H1 (cell line): ENCODE measurements around the gene MIPEP. TPM values are rescaled to one million over a fixed set of nuclear protein-coding genes. Genes with fewer than 3 reads are reported as not detected.

Experiments used
- CTCF ChIA-PET: fragments of 300-600 bp; sonication (Branson Sonifier 250); formaldehyde crosslinking; loops from one replicate; lab custom pipeline; 2021; ENCODE audit not compliant: partially characterized antibody; lab: Charles Lee
- POLR2A ChIA-PET: fragments of 300-600 bp; sonication (Branson Sonifier 250); formaldehyde crosslinking; loops from one replicate; lab custom pipeline; 2021; ENCODE audit warnings: inconsistent platforms; ENCODE audit not compliant: partially characterized antibody; lab: Charles Lee
- DNase-seq, 2 experiments: peaks; one replicate each; pipeline versions ENCODE4 v3.0.0 to v3.0.0-alpha.2; 2010 to 2022; ENCODE audit warnings: low spot score in 2 of 2, low read depth in 1 of 2, mixed read lengths in 1 of 2
- FAIRE-seq: peaks from 2 replicates; lab custom pipeline; 2011; peaks lifted over from hg19 to GRCh38; lab: Jason Lieb, UNC
- H2AFZ ChIP-seq: 2 replicates; pipeline ENCODE4 v1.8.1; 2012; ENCODE audit warnings: low read length, inconsistent platforms
- H2AK5ac ChIP-seq: 2 replicates; pipeline ENCODE4 v1.6.1; 2013; ENCODE audit warnings: low read depth, low read length
- H2BK120ac ChIP-seq: replicated peaks from 2 replicates; pipeline ENCODE3; 2013; ENCODE audit warnings: low read depth, low read length, inconsistent platforms
- H2BK12ac ChIP-seq: 2 replicates; pipeline ENCODE4 v1.6.1; 2013; ENCODE audit warnings: low read depth, low read length
- H2BK15ac ChIP-seq: 2 replicates; pipeline ENCODE4 v1.6.1; 2013; ENCODE audit warnings: low read length
- H2BK20ac ChIP-seq: 2 replicates; pipeline ENCODE4 v1.6.1; 2013; ENCODE audit warnings: low read length
- H2BK5ac ChIP-seq: 2 replicates; pipeline ENCODE4 v1.6.1; 2013; ENCODE audit warnings: low read depth, low read length
- H3K14ac ChIP-seq: 2 replicates; pipeline ENCODE4 v1.6.1; 2013; ENCODE audit warnings: inconsistent platforms; ENCODE audit not compliant: insufficient read length
- H3K18ac ChIP-seq: 2 replicates; pipeline ENCODE4 v1.6.1; 2013; ENCODE audit warnings: low read length; ENCODE audit errors: extremely low read depth
- H3K23ac ChIP-seq: 2 replicates; pipeline ENCODE4 v1.6.1; 2013; ENCODE audit warnings: inconsistent platforms; ENCODE audit not compliant: insufficient read length
- H3K23me2 ChIP-seq: 2 replicates; pipeline ENCODE4 v1.6.1; 2013; ENCODE audit warnings: low read depth, low read length
- H3K27ac ChIP-seq: 2 replicates; pipeline ENCODE4 v1.6.1; 2011; ENCODE audit warnings: low read depth, low read length, inconsistent platforms
- H3K27me3 ChIP-seq, 4 experiments: replicated peaks in 1 of 4; 1 replicate in 1 of 4; 2 replicates in 3 of 4; pipeline versions ENCODE4 v1.6.1 to v1.8.1; 2011 to 2013; ENCODE audit warnings: low read length in 3 of 4, mild to moderate bottlenecking in 3 of 4, inconsistent platforms in 2 of 4, mixed read lengths in 2 of 4, moderate library complexity in 1 of 4; ENCODE audit not compliant: control insufficient read depth in 3 of 4, insufficient read depth in 3 of 4; ENCODE audit errors: extremely low read depth in 1 of 4
- H3K36me3 ChIP-seq, 4 experiments: 2 replicates each; pipeline versions ENCODE4 v1.6.1 to v1.8.1; 2011 to 2013; ENCODE audit warnings: mild to moderate bottlenecking in 4 of 4, low read length in 3 of 4, moderate library complexity in 2 of 4, control low read depth in 1 of 4, inconsistent platforms in 1 of 4; ENCODE audit not compliant: insufficient read depth in 4 of 4, control insufficient read depth in 2 of 4
- H3K4ac ChIP-seq: replicated peaks from 2 replicates; pipeline ENCODE3; 2013; ENCODE audit warnings: low read length, low read depth, mixed read lengths, inconsistent platforms; ENCODE audit not compliant: insufficient read length
- H3K4me1 ChIP-seq, 4 experiments: replicated peaks in 1 of 4; 1 replicate in 1 of 4; 2 replicates in 3 of 4; pipeline versions ENCODE4 v1.6.1 to v1.8.1; 2011 to 2013; ENCODE audit warnings: low read length in 3 of 4, inconsistent platforms in 2 of 4, mixed read lengths in 1 of 4; ENCODE audit not compliant: insufficient read depth in 4 of 4, control insufficient read depth in 3 of 4
- H3K4me2 ChIP-seq, 2 experiments: 2 replicates each; pipeline versions ENCODE4 v1.6.1 to v1.8.1; 2011 to 2013; ENCODE audit warnings: low read depth in 2 of 2, low read length in 2 of 2, control low read depth in 1 of 2, inconsistent platforms in 1 of 2, mild to moderate bottlenecking in 1 of 2; ENCODE audit not compliant: insufficient read depth in 1 of 2
- H3K4me3 ChIP-seq, 4 experiments: fragments of 200-600, 300-600 bp in 1 of 4; sonication (generic), shearing (Covaris generic), sonication (Bioruptor Twin) in 1 of 4; 2 replicates each; pipeline versions ENCODE4 v1.5.1 to v1.8.1; 2011 to 2016; ENCODE audit warnings: low read length in 4 of 4, low read depth in 3 of 4, control low read depth in 2 of 4, inconsistent platforms in 2 of 4, mild to moderate bottlenecking in 2 of 4, mixed read lengths in 1 of 4, moderate library complexity in 1 of 4; ENCODE audit not compliant: insufficient read depth in 2 of 4; ENCODE audit errors: extremely low read depth in 1 of 4
- H3K56ac ChIP-seq: replicated peaks from 2 replicates; pipeline ENCODE3; 2013; ENCODE audit warnings: low read depth, mild to moderate bottlenecking, mixed read lengths, low read length, inconsistent platforms; ENCODE audit not compliant: insufficient read length
- H3K79me1 ChIP-seq: 2 replicates; pipeline ENCODE4 v1.6.1; 2013; ENCODE audit warnings: low read depth, low read length, control low read depth
- H3K79me2 ChIP-seq, 2 experiments: 2 replicates each; pipeline versions ENCODE4 v1.6.1 to v1.8.1; 2012 to 2013; ENCODE audit warnings: low read length in 2 of 2, mild to moderate bottlenecking in 2 of 2, inconsistent platforms in 1 of 2; ENCODE audit not compliant: insufficient read depth in 2 of 2, control insufficient read depth in 1 of 2
- H3K9ac ChIP-seq, 4 experiments: replicated peaks in 1 of 4; 1 replicate in 1 of 4; 2 replicates in 3 of 4; pipeline versions ENCODE4 v1.6.1 to v1.8.1; 2011 to 2013; ENCODE audit warnings: low read depth in 3 of 4, low read length in 3 of 4, control low read depth in 2 of 4, mild to moderate bottlenecking in 2 of 4, moderate library complexity in 2 of 4, inconsistent platforms in 1 of 4; ENCODE audit errors: extremely low read depth in 1 of 4
- H3K9me3 ChIP-seq, 2 experiments: 2 replicates each; pipeline versions ENCODE4 v1.6.1 to v1.8.1; 2012 to 2013; ENCODE audit warnings: mild to moderate bottlenecking in 2 of 2, moderate library complexity in 2 of 2, control low read depth in 1 of 2, inconsistent platforms in 1 of 2, low read depth in 1 of 2, low read length in 1 of 2, mixed read lengths in 1 of 2; ENCODE audit not compliant: insufficient read depth in 2 of 2
- H4K20me1 ChIP-seq, 2 experiments: replicated peaks in 1 of 2; 2 replicates each; pipeline versions ENCODE3 to v1.8.1; 2011 to 2013; ENCODE audit warnings: inconsistent platforms in 2 of 2, low read length in 2 of 2, mild to moderate bottlenecking in 1 of 2; ENCODE audit not compliant: insufficient read depth in 2 of 2, control insufficient read depth in 1 of 2
- H4K5ac ChIP-seq: 2 replicates; pipeline ENCODE4 v1.6.1; 2013; ENCODE audit warnings: low read length, low read depth, mixed read lengths, inconsistent platforms; ENCODE audit not compliant: insufficient read length
- H4K8ac ChIP-seq: 2 replicates; pipeline ENCODE4 v1.8.0; 2013; ENCODE audit warnings: mild to moderate bottlenecking, moderate library complexity, low read length, inconsistent platforms; ENCODE audit not compliant: insufficient read depth; ENCODE audit errors: extremely low read depth
- H4K91ac ChIP-seq: replicated peaks from 2 replicates; pipeline ENCODE3; 2013; ENCODE audit warnings: low read length, mixed read lengths, inconsistent platforms; ENCODE audit not compliant: insufficient read length
- ASH2L ChIP-seq: fragments of 200-600, 300-600 bp; sonication (generic); IDR thresholded peaks from one replicate; pipeline ENCODE4 v1.7.1; 2017; ENCODE audit warnings: low read length
- CBX5 ChIP-seq: fragments of 300-800, 300-1000 bp; sonication (generic); IDR thresholded peaks from 2 replicates; pipeline ENCODE4 v1.7.1; 2016; ENCODE audit warnings: antibody characterized with exemption, low read length, low read depth
- FOSL1 ChIP-seq: IDR thresholded peaks from 2 replicates; pipeline ENCODE4 v1.6.1; 2011; ENCODE audit warnings: mild to moderate bottlenecking, low read depth, low read length, moderate library complexity; ENCODE audit not compliant: insufficient read depth
- GTF2F1 ChIP-seq: IDR thresholded peaks from 2 replicates; pipeline ENCODE4 v1.6.1; 2012; ENCODE audit warnings: low read depth, low read length, improper control_type of control experiment, borderline replicate concordance
- KDM5A ChIP-seq: fragments of 200-600 bp; IDR thresholded peaks from 2 replicates; pipeline ENCODE4 v1.7.1; 2012; ENCODE audit warnings: mild to moderate bottlenecking, low read length, inconsistent platforms, mixed read lengths
- NRF1 ChIP-seq: IDR thresholded peaks from 2 replicates; pipeline ENCODE4 v1.6.1; 2011; ENCODE audit warnings: mild to moderate bottlenecking, low read depth, low read length, improper control_type of control experiment
- RXRA ChIP-seq: IDR thresholded peaks from 2 replicates; pipeline ENCODE4 v1.6.1; 2011; ENCODE audit warnings: low read depth, mild to moderate bottlenecking, low read length, moderate library complexity; ENCODE audit not compliant: insufficient read depth
- SIRT6 ChIP-seq: IDR thresholded peaks from one replicate; pipeline ENCODE4 v1.7.1; 2012; ENCODE audit warnings: low read length, inconsistent platforms
- WGBS, 2 experiments: shearing (Covaris generic) in 1 of 2; methylation state at CpG; one replicate each; pipeline versions ENCODE4 v1.1.6 to v1.1.7; 2013 to 2015; ENCODE audit warnings: low lambda C conversion rate in 2 of 2, mixed read lengths in 2 of 2, inconsistent platforms in 1 of 2, low coverage in 1 of 2, missing lambda C conversion rate in 1 of 2; ENCODE audit not compliant: insufficient replicate concordance in 2 of 2, insufficient coverage in 1 of 2, insufficient read length in 1 of 2; ENCODE audit errors: extremely low coverage in 1 of 2, missing lambda C conversion rate in 1 of 2; 5-methylcytosine and 5-hydroxymethylcytosine counted together
- polyA plus RNA-seq, 7 experiments: library from polyadenylated mRNA; depleted of rRNA in 3 of 7; stranded (reverse) in 5 of 7; unstranded in 2 of 7; fragments of >200 nt in 5 of 7; fragments of 200-250 nt in 2 of 7; gene quantifications; 1 replicate in 5 of 7; 2 replicates in 1 of 7; 4 replicates in 1 of 7; pipeline versions ENCODE4 v1.2.1 to v1.2.3, GENCODE V29; 2011 to 2013; ENCODE audit warnings: missing spikeins in 2 of 7, mixed read lengths in 2 of 7
- total RNA-seq: library from RNA; stranded (reverse); fragmentation: NEBNext Ultra II Directional; extraction: Animal tissue kit (Norgen Biotek cat#: 25700); gene quantifications from 2 replicates; pipeline ENCODE4 v1.2.1, GENCODE V29; 2021

Gene MIPEP
- total and polyA plus RNA-seq, 2 of the 8 experiments (the other 6 are each of a cell fraction or from before 2014, with no cell fraction given): 24.0 to 24.2 TPM

DNA sequence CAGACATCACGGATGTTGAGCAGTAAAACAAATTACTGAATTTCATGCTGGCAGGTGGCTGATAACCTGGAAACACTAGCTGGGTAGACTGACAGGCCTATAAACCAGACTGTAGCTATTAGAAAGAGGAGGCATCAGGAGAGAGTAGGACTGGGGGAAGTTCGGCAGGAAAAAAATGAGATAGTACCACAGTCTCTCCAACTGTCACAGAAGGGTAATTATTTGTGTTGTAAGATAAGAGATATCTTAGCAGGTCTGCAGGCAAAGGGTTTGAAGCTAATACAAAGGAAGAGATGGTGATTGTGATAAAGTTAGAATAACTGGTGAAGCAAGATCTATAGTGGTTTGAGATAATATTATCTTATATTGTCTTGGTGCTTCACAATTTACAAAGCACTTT, 41.7 kb downstream of the MIPEP start:
- no peaks in the 10 kb centered on the region for H3K9me3 ChIP-seq
- no peak overlapping the region for H2BK120ac ChIP-seq
- H3K9ac ChIP-seq: no peak overlapping the region
- H3K79me1 ChIP-seq: no peaks in the 10 kb centered on the region
- H4K5ac ChIP-seq: no peak overlapping the region
- H3K23ac ChIP-seq: no peak overlapping the region
- H4K20me1 ChIP-seq: no peaks in the 10 kb centered on the region
- H3K79me2 ChIP-seq: no peaks in the 10 kb centered on the region
- no peak overlapping the region for H2AFZ ChIP-seq
- no peak overlapping the region for H3K4me2 ChIP-seq
- H3K4me3 ChIP-seq: no peak overlapping the region
- FAIRE-seq (no peak), DNase-seq (no peak)
- no peak overlapping the region for H2AK5ac ChIP-seq
- no peaks in the 10 kb centered on the region for H3K23me2 ChIP-seq
- peaks cover 0 to 3% (median 0%) of the 10 kb centered on the region in 4 experiments; a peak in 1 of 7 replicates for H3K4me1 ChIP-seq
- no peaks in the 10 kb centered on the region for H3K36me3 ChIP-seq
- H3K14ac ChIP-seq: no peak overlapping the region
- no peak overlapping the region for H3K56ac ChIP-seq
- no peak overlapping the region for H3K27ac ChIP-seq
- no peak overlapping the region for H3K18ac ChIP-seq
- CTCF ChIA-PET: no interaction called here
- POLR2A ChIA-PET: no interaction called here
- WGBS, 2 experiments: 80% methylated on average over 2 of the region's 2 CpGs; no CpG with 5 or more reads in 1 of the 2 experiments
- no peak overlapping the region for H4K8ac ChIP-seq
- H3K4ac ChIP-seq: no peak overlapping the region
- no peak overlapping the region for H2BK5ac ChIP-seq
- H2BK20ac ChIP-seq: no peak overlapping the region
- H4K91ac ChIP-seq: no peak overlapping the region
- H3K27me3 ChIP-seq: no peaks in the 10 kb centered on the region
- no peak overlapping the region for H2BK15ac ChIP-seq
- H2BK12ac ChIP-seq: no peak overlapping the region
- TF ChIP-seq FOSL1 (no peak), RXRA (no peak), ASH2L (no peak), SIRT6 (no peak), CBX5 (no peak), GTF2F1 (no peak), KDM5A (no peak), NRF1 (no peak)
